Measurements from ENCODE around the gene TMTC1. TPM values are rescaled to one million over a fixed set of nuclear protein-coding genes. Genes with fewer than 3 reads are reported as not detected.

TMTC1 gene
- total and polyA plus RNA-seq, 12 donors, result 5.1 to 82.2 (median 41.8) TPM

DNA sequence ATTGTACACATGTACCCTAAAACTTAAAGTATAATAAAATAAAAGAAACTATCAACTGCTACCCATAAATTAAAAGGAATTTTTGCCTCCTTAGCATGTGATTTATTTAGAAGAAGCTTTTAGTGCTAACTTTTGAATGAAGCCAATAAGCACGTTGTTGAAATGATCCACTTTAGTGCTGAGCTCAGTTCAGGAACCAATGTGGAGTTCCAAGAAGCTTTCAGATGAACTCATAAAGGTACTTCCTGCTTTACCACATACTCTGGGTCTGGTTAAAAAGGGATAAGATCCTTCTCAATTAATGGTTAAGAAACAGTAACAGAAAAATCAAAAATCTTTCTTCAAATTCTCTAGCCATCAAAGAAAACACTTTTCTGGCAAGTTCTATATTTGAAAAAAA, 39.4 kb downstream of the TMTC1 start:
- no peak for TF ChIP-seq POLR2A (IDR thresholded peaks at IDR 0.05)
- TF ChIP-seq, protein P1, sequence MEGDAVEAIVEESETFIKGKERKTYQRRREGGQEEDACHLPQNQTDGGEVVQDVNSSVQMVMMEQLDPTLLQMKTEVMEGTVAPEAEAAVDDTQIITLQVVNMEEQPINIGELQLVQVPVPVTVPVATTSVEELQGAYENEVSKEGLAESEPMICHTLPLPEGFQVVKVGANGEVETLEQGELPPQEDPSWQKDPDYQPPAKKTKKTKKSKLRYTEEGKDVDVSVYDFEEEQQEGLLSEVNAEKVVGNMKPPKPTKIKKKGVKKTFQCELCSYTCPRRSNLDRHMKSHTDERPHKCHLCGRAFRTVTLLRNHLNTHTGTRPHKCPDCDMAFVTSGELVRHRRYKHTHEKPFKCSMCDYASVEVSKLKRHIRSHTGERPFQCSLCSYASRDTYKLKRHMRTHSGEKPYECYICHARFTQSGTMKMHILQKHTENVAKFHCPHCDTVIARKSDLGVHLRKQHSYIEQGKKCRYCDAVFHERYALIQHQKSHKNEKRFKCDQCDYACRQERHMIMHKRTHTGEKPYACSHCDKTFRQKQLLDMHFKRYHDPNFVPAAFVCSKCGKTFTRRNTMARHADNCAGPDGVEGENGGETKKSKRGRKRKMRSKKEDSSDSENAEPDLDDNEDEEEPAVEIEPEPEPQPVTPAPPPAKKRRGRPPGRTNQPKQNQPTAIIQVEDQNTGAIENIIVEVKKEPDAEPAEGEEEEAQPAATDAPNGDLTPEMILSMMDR (IDR thresholded peaks at IDR 0.05), result no peak
- Histone ChIP-seq H3K27me3 (no peaks in the 10 kb centered on the region), H3K4me1 (replicated peaks in 1 of 2) (peaks cover 0 to 13% of the 10 kb centered on the region in 2 donors), H3K36me3 (replicated peaks in 1 of 2) (no peaks in the 10 kb centered on the region), H3K9me3 (replicated peaks in 1 of 3) (no peaks in the 10 kb centered on the region), H3K27ac (no peak overlapping the region), H3K4me3 (no peak overlapping the region)
- 0% methylated on average over 1 of the region's 1 CpG for WGBS, 4 donors
- intact Hi-C loops (cut with DNase I), result no loop called here
- no peak for DNase-seq

DNA sequence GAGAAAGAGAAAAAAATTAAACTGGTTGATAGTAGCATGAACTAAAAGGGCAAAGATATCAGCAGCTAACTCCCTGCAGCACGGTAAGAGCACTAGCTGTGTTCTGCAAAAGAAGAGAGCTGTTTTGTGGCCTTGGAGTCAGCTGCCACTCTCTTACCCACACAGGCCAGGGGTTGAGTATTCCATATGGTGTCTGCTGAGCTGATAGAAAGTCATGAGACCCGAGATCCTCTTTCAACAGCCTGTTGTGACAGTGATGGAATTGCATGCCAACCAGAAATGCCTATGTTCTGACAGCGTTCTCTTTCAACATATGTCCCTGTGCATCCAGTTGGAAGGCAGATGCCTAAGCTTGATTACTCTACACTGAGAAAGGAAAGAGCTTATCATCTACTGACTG, 39.9 kb downstream of the TMTC1 start:
- intact Hi-C loops (cut with DNase I), result no loop called here
- WGBS, 4 donors, result 46 to 58% (median 50%) methylated on average over 3 of the region's 3 CpGs
- H3K36me3 ChIP-seq (replicated peaks in 1 of 2), result no peaks in the 10 kb centered on the region
- no peak for TF ChIP-seq POLR2A (IDR thresholded peaks at IDR 0.05)
- TF ChIP-seq, protein P1 (IDR thresholded peaks at IDR 0.05), result no peak
- H3K4me3 ChIP-seq, result no peak overlapping the region
- no peaks in the 10 kb centered on the region for H3K27me3 ChIP-seq
- no peak for DNase-seq
- peaks cover 0 to 13% of the 10 kb centered on the region in 2 donors for H3K4me1 ChIP-seq (replicated peaks in 1 of 2)
- no peaks in the 10 kb centered on the region for H3K9me3 ChIP-seq (replicated peaks in 1 of 3)
- no peak overlapping the region for H3K27ac ChIP-seq

DNA sequence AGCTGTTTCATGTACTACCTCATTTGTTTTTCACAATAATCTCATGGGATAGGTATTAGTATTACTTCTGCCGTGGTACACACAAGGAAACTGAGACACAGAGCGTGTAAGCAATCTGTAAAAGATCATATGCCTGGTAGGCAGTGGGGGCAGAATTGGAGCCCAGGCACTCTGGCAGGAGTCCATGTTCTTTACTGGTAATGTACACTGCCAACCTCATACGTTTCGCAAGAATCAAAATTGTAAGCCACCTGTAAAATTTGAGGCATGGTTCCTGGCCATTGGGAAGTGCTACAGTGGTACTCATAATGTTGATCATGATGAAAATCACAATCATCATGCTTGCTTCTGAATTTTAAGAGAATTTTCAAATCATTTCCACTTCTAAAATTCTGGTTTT, 40.7 kb downstream of the TMTC1 start:
- no peak for DNase-seq
- no peaks in the 10 kb centered on the region for H3K27me3 ChIP-seq
- no peak for TF ChIP-seq POLR2A (IDR thresholded peaks at IDR 0.05)
- TF ChIP-seq, protein P1 (IDR thresholded peaks at IDR 0.05), result no peak
- H3K4me3 ChIP-seq, result no peak overlapping the region
- no peaks in the 10 kb centered on the region for H3K36me3 ChIP-seq (replicated peaks in 1 of 2)
- intact Hi-C loops (cut with DNase I), result no loop called here
- no peak overlapping the region for H3K27ac ChIP-seq
- no peaks in the 10 kb centered on the region for H3K9me3 ChIP-seq (replicated peaks in 1 of 3)
- 94% methylated on average over 4 of the region's 4 CpGs for WGBS, 4 donors
- H3K4me1 ChIP-seq (replicated peaks in 1 of 2), result peaks cover 0 to 13% of the 10 kb centered on the region in 2 donors

DNA sequence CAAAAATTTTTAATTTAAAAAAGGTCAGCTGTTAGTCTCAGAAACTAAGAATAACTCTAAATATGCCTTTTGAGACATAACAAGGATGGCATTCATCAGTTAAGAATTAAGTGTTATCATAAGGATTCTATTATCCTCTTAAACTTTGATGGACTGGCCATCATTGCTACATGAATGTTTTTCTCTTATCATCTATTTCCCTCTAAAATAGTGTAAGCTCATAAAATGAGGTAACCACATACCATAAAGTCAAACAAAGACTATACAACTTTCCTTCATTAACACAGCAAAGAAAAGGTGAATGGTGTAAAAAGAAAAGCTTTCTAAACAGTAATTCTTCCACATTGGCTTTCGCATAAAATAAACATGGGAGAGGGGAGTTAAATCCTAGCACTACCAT, 41.1 kb downstream of the TMTC1 start:
- TF ChIP-seq, protein P1 (IDR thresholded peaks at IDR 0.05), result no peak
- TF ChIP-seq POLR2A (IDR thresholded peaks at IDR 0.05), result no peak
- Histone ChIP-seq H3K36me3 (replicated peaks in 1 of 2) (no peaks in the 10 kb centered on the region), H3K27me3 (no peaks in the 10 kb centered on the region), H3K4me1 (replicated peaks in 1 of 2) (peaks cover 0 to 13% of the 10 kb centered on the region in 2 donors), H3K9me3 (replicated peaks in 1 of 3) (no peaks in the 10 kb centered on the region), H3K27ac (no peak overlapping the region), H3K4me3 (no peak overlapping the region)
- intact Hi-C loops (cut with DNase I), result no loop called here
- DNase-seq, result no peak
- 93 to 100% (median 97%) methylated on average over 1 of the region's 1 CpG for WGBS, 4 donors
